Erythroblast (primary cell): ENCODE measurements around the gene RRH.
"Not testable (repeated sequence)": the region's sequence is repeated elsewhere in the genome, so short reads cannot be mapped to it uniquely, and the experiment has no call there.

Experiments used
- DNase-seq, 2 experiments: peaks; one replicate each; lab custom pipeline; 2025; lab: John Stamatoyannopoulos, UW
- GATA1 ChIP-seq: IDR thresholded peaks from 2 replicates; pipeline ENCODE4 v1.6.1; 2011; ENCODE audit warnings: low read depth, mild to moderate bottlenecking, control low read depth, low read length, moderate library complexity
- POLR2A ChIP-seq: IDR thresholded peaks from 2 replicates; pipeline ENCODE4 v1.6.1; 2011; ENCODE audit warnings: mild to moderate bottlenecking, low read length

The RRH gene

DNA sequence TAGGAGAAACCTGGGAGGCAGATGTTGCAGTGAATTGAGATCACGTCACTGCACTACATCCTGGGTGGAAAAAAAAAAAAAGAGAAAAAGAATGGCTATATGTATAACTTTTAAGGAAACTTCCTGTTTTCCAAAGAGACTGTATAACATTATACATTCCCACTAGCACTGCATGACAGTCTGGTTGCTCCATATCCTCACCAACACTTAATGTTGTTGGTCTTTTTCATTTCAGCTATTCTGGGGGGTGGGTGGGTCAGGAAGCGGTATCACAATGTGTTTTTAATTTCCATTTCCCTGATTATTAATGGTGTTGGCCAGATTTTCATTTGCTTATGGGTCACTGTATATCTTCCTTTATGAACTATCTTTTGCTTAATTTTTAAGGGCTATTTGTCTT, 33.5 kb downstream of the RRH start:
- DNase-seq, result no peak
- TF ChIP-seq POLR2A, result no peak
- TF ChIP-seq GATA1, result no peak

DNA sequence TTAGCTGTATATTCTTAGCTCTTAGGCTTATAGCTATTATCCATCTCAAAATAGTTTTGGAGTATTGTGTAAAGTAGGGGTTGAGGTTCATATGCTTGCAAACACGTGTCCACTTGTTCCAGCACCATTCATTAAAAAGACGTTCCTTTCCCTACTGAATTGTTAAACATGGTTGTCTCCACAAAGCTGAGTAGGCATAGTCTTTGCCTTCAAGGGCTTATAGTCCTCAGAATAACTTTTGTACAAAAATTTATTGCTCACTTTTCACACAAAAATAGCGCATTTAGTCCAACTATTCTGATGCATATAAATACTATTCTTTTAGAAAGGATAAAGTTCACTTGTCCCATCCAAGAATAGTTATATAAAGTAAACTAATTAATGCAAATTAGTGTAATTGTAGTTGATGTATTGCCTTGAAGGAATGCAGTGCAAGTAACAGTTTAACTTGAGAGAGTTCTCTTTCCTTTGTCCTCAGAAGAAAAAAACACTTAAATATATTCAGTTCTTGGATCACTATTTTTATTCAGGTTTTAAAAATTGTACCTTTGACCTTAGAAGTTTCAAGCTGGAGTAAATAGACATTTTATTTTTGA, 34.2 kb downstream of the RRH start:
- no peak for DNase-seq
- no peak for TF ChIP-seq POLR2A
- no peak for TF ChIP-seq GATA1

DNA sequence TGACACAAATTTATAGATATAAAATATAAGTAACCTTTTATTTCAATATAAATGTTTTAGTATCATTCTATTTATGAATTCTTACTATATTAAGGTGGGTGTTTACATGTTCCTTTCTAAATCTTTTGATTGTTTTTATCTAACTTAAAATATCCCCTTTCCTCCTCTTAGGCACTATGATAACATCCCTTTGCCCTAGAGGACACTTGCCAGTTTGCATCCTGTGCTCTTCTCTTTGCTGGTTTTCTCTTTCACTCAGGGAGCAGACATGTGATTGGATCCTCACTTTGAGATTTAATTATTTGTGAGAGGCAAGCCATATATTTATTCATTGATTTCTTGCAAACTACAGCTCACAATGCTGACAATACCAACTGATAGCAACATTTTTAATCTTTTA, 36.4 kb downstream of the RRH start:
- TF ChIP-seq POLR2A (no peak), GATA1 (no peak)
- DNase-seq, result no peak

DNA sequence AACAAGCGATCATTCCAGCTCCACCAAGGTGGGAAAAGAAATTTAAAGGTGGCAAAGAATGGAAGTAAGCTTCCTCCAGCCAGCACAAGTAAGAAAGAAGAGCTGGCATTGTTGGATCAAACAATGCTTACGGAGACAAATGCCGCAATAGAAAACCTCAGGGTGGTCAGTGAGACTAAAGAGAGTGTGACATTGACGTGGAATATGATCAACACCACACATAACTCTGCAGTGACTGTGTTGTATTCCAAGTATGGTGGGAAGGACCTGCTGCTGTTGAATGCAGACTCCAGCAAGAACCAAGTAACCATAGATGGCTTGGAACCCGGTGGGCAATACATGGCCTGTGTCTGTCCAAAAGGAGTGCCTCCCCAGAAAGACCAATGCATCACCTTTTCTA, 42.3 kb downstream of the RRH start:
- TF ChIP-seq POLR2A (no peak), GATA1 (no peak)

DNA sequence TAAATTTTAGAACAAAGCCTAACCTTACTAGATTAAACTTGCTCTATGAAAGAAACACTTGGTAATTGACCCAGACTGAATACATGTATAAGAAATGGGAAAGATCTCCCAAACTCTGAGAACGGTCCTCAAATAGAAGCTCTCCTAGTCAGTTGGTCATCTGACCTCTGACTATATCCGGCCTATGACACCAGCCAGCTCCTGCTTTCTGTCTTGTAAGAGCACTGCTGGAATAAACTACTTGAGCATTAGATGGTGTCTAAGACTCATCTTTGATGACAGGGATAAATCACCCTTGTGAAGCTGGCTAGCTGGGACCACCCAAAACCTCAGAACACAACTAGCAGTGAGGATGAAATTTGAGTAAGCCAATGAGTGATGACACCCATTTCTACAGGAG, 44.3 kb downstream of the RRH start:
- no peak for DNase-seq
- TF ChIP-seq POLR2A (no peak), GATA1 (no peak)

More for the DNA sequence above, 42.3 kb downstream of the RRH start:
- DNase-seq, result no peak

DNA sequence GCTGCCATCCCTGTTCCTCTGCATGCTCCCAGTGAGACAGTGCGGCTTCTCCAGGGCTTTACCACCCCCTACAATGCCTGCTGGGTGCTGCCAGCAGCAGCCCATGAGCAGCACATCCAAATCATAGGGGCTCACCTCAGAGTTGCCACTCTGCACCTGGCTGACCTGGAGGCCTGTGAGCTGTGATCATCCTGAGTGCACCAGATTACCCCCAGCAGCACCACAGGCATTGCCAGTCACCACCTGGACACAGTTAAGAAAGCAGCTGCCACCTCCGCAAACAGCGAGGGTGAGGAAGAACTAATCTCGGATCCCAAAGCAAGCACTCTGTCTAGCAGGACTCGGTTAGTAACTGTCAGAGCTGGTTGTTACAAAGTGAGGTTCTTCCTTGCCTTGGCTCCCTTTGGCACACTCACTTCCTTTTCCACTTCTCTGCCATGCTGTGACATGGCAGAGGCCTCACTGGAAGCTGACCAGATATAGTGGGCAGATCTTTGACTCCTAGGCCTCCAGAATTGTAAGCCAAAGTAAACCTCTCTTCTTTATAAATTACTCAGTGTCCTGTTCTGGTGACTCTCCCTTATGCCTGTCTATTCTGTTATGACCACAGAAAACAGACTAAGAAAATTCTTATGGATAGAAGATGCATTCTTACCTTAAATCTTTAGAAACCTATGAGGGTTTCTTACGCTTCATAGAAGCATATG, 45.3 kb downstream of the RRH start:
- no peak for DNase-seq
- TF ChIP-seq GATA1 (no peak), POLR2A (no peak)

DNA sequence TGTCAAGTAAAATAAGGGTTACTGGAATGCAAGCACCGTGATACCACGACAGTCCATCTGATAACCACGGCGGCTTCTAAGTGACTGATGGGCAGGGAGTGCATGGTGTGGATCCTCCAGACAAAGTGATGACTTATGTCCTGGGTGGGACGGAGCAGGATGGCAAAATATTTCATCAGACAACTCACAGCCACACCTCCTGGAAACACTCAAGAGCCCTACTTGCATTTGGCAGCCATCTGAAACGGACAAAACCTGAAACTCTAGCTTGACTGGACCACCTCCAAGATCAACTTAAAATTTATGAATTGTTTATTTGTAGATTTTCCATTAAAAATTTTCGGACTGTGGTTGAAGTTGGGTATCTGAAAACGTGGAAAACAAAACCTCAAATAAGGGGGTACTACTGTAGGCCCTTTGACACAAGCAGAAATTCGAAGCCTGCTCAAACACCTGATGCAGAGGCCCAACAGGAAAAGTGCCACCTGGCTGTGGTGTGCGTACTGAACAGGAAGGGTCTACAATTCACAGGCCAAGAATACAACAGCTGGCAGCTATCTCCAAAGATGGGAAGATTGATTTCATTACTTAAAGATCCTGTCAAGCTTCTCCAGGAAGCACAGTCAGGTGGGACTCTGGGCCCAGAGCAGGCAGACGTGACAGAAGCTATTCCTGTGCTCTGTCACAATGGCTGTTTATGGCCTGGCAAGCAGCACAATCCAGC, 46.2 kb downstream of the RRH start:
- peak; percentile 45 to 77 for DNase-seq
- TF ChIP-seq POLR2A (no peak), GATA1 (no peak)

DNA sequence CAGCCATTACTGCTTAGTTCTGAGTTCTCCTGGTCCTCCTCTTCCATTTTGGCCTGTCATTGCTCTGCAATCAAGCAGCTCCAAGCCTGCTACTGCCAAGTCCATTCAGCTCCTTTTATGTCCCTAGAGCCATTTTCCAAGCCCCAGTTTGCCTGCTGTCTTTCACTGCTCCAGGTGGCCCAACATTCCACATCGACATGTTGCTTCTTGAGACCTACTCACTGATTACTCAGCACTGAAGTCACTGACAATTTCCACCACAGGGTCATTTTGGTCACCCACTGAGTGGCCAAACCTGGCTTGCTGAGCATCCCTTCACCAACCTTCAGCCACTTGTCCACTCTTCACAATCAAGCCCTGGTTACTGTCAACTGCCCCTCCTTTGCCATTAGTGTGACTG, 47.3 kb downstream of the RRH start:
- DNase-seq, result no peak
- TF ChIP-seq GATA1, result no peak
- no peak for TF ChIP-seq POLR2A

DNA sequence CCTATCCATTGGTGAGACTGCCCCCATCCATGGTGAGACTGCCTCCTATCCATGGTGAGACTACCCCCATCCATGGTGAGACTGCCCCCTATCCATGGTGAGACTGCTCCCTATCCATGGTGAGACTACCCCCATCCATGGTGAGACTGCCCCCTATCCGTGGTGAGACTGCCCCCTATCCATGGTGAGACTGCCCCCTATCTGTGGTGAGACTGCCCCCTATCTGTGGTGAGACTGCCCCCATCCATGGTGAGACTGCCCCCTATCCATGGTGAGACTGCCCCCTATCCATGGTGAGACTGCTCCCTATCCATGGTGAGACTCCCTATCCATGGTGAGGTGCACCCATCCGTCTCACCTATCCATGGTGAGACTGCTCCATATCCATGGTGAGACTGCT, 47.8 kb downstream of the RRH start:
- DNase-seq, result not testable (repeated sequence)

DNA sequence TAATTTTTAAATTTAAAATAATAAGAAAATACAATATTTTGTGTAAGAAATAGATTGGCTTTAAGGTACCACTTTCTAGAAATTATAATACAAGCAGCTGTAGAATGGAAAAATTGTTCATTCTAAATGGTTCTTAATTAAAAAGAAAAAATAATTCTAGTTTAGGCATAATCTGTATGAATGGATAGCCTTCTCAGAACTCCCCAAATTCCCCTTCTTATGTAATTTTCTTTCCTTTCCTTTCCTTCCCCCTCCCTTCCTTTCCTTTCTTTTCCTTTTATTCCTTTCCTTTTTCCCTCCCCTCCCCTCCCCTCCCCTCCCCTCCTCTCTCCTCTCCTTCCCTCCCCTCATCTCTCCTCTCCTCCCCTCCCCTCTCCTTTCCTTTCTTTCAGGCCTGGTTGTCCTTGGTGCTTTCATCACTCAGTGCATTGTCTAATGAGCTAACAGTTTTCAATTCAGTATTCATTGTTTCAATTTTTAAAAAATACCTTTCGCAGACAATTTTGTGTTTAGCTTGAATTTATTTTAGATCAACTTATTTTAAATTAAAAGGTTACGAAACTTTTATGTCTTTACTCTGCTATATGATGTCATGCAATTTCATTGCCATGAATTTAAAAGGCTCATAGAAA, 49.0 kb downstream of the RRH start:
- TF ChIP-seq POLR2A (no peak), GATA1 (no peak)
- no peak for DNase-seq

DNA sequence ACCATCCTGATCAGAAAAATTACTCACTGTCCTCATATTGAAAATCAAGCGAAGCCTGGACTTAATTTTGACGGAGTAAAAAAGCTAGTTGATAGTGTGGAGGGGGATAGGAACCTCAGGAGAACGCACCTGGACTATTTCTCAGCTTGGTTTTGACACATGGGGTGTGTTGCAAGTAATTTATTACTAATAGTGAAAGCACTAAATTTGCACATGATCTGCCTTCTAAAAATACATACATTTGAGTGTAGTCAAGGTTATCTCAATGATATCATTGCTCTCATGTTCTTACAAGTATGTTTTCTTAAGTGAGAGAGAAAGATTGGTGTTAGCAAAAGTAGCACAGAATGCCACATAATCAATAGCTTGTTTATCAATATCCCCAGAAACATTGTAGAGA, 49.6 kb downstream of the RRH start:
- TF ChIP-seq GATA1 (no peak), POLR2A (no peak)
- no peak for DNase-seq

DNA sequence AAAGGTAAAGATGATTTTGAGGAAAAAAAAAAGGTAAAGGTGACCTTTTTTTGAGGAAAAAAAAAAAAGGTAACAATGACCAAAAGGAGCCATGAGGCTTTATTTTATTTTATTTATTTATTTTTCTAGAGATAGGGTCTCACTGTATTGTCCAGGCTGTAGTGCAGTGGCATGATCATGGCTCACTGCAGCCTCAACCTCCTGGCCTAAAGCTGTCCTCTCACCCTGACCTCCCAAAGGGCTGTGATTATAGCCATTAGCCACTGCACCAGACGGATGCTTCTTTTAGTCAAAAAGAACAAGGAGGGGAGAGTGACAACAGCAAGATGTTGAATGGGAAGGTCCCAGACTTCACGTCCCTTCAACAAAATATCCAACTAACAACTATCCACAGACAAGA, 50.6 kb downstream of the RRH start:
- DNase-seq, result no peak
- no peak for TF ChIP-seq POLR2A
- no peak for TF ChIP-seq GATA1

DNA sequence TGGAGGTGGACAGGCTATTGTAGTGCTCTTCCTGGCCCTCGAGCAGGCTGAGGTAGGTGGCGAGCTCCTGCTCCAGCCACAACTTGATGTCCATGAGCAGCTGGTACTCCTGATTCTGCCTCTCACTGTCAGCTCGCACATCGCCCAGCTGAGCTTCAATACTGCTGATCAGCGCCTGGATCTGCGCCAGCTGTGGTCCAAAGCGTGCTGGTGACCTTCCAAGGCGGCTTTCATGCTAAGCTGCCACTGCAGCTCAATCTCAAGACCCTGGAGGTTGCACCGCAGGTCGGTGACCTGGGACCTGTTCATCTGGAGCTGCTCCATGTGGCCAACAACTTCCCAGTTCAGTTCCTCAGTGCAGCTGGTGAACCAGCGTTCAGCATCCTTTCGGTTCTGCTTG, 51.3 kb downstream of the RRH start:
- TF ChIP-seq GATA1, result no peak
- no peak for TF ChIP-seq POLR2A
- no peak for DNase-seq

DNA sequence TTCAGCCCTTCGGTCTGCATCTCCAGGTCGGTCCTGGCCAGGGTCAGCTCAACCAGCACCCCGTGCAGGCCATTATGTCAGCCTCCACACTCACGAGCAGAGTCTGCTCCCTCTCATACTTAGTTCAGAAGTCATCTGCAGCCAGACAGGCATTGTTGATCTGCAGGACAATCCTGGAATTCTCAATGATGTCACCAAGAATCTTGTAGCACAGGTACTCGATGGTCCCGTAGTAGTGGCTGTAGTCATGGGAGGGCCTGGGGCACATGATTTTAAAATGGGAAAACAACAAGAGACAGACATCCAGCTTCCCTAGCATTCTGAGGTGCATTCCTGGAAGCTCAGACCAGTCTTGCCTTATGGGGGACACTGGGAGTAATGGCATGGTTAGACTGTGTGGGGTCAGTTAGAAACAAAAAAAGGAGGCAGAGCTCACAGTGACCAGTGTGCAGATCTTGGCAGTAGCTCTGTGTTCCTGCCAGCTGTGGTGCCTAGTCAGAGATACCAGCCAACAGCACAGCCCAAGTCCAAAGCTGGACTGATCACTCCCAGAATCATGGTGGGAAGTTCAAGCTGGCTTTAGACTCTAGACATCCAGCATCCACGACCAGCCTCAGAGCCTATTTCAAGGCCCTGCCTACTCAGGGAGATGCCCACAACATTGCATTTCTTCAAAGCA, 52.0 kb downstream of the RRH start:
- TF ChIP-seq POLR2A, result no peak
- no peak for TF ChIP-seq GATA1
- DNase-seq, result no peak
